Naive B cell (primary cell): ENCODE results near the gene CYTH1. TPM values are rescaled to one million over a fixed set of nuclear protein-coding genes. Genes with fewer than 3 reads are reported as not detected.
"Not testable (repeated sequence)": the region's sequence is repeated elsewhere in the genome, so short reads cannot be mapped to it uniquely, and the experiment has no call there.

Experiments
- ATAC-seq, 2 donors: fragments of 150-1000 bp; cut with Tn5 transposase; 2 replicates each; pipeline ENCODE4 v1.10.0; 2021; ENCODE audit warnings: low read depth in 2 of 2, mild to moderate bottlenecking in 2 of 2, moderate library complexity in 2 of 2
- DNase-seq: peaks from one replicate; pipeline ENCODE4 v3.0.0; 2022
- H3K27ac Mint-ChIP-seq, 6 donors: one replicate each; pipeline ENCODE4 v1.8.0; 2020 to 2022; ENCODE audit warnings: mild to moderate bottlenecking in 6 of 6, mixed read lengths in 6 of 6, moderate library complexity in 5 of 6, inconsistent platforms in 2 of 6
- H3K27me3 Mint-ChIP-seq, 3 donors: one replicate each; pipeline ENCODE4 v1.8.0; 2021 to 2022; ENCODE audit warnings: mixed read lengths in 3 of 3, mild to moderate bottlenecking in 1 of 3
- H3K36me3 Mint-ChIP-seq, 2 donors: one replicate each; pipeline ENCODE4 v1.8.0; 2020 to 2022; ENCODE audit warnings: mixed read lengths in 2 of 2, inconsistent platforms in 1 of 2, mild to moderate bottlenecking in 1 of 2
- H3K4me1 Mint-ChIP-seq, 3 donors: one replicate each; pipeline ENCODE4 v1.8.0; 2020 to 2022; ENCODE audit warnings: mixed read lengths in 3 of 3, inconsistent platforms in 1 of 3, mild to moderate bottlenecking in 1 of 3, moderate library complexity in 1 of 3
- H3K4me3 Mint-ChIP-seq, 8 donors: one replicate each; pipeline ENCODE4 v1.8.0; 2020 to 2022; ENCODE audit warnings: mild to moderate bottlenecking in 8 of 8, mixed read lengths in 8 of 8, moderate library complexity in 8 of 8, inconsistent platforms in 2 of 8
- H3K9me3 Mint-ChIP-seq, 7 donors: one replicate each; pipeline ENCODE4 v1.8.0; 2020 to 2022; ENCODE audit warnings: mixed read lengths in 7 of 7, mild to moderate bottlenecking in 5 of 7, inconsistent platforms in 2 of 7, moderate library complexity in 1 of 7
- polyA plus RNA-seq, 6 donors: library from polyadenylated mRNA; unstranded; fragments of 300-500 nt; fragmentation: Illumina TruSeq; gene quantifications; one replicate each; pipeline ENCODE4 v1.2.3, GENCODE V29; 2021; ENCODE audit warnings: low read depth in 6 of 6

CYTH1 gene
- polyA plus RNA-seq, 6 donors from 2014 or later = 165 to 235 (median 190) TPM

DNA sequence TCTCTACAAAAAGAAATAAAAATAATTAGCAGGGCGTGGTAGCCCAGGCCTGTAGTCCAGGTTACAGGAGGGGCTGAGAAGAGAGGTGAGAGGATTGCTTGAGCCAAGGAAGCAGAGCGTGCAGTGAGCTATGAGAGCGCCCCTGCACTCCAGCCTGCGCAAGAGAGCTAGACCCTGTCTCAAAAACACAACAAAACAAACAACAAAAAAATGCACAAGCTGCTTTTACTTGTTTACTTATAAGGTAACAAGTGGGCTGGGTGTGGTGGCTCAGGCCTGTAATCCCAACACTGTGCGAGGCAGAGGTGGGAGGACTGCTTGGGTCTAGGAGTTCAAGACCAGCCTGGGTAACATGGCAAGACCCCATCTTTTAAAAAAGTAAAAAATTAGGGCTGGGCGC is 1.7 kb downstream of the CYTH1 start:
- Mint-ChIP-seq H3K9me3 (no peaks in the 10 kb centered on the region), H3K4me3 (peak overlapping the region; percentile 84 to 96 (median 90)), H3K27ac (peak overlapping the region; percentile 95 to 98 (median 96)), H3K27me3 (no peaks in the 10 kb centered on the region), H3K36me3 (no peaks in the 10 kb centered on the region), H3K4me1 (peaks cover 23 to 66% (median 42%) of the 10 kb centered on the region in 3 donors)
- DNase-seq (no peak), ATAC-seq (no peak)

DNA sequence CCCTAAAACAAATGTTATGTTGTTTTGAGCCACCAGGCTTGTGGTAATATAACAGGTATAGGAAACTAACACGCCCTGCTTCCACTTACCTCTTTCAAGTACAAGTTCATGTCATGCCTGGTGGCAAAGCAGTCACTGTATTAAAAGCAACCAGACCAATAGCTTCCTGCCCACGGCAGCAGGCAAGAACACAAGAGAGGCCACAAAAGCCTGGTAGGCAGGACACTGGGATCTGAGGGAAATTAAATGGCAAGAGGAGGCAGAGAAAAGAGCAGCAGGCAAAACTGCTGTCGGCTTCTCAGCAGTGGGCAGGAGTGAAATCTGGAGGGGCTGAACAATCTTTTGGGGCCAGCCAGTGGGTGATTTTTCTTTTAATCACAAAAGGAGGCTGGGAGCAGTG is 2.2 kb downstream of the CYTH1 start:
- no peaks in the 10 kb centered on the region for H3K27me3 Mint-ChIP-seq
- H3K36me3 Mint-ChIP-seq = no peaks in the 10 kb centered on the region
- H3K27ac Mint-ChIP-seq = peak overlapping the region; percentile 95 to 98 (median 96)
- DNase-seq (peak; percentile 70), ATAC-seq (peak; percentile 51 to 55)
- peaks cover 26 to 70% (median 47%) of the 10 kb centered on the region in 3 donors for H3K4me1 Mint-ChIP-seq
- no peaks in the 10 kb centered on the region for H3K9me3 Mint-ChIP-seq
- peak overlapping the region; percentile 84 to 96 (median 90) for H3K4me3 Mint-ChIP-seq

DNA sequence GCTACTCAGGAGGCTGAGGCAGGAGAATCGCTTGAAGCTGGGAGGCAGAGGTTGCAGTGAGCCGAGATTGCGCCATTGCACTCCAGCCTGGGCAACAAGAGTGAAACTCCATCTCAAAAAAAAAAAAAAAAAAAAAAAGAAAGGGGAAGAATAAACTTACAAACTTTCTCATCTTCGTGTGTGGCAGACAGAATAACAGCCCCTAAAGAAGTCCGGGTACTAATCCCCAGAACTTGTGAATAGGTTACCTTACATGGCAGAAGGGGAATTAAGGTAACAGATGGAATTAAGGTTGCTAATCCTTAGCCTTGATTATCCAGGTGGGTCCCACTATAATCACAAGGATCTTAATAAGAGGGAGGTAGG is 2.8 kb downstream of the CYTH1 start:
- Mint-ChIP-seq H3K27ac (peak overlapping the region; percentile 95 to 98 (median 96)), H3K4me1 (peaks cover 31 to 76% (median 53%) of the 10 kb centered on the region in 3 donors), H3K4me3 (peak overlapping the region; percentile 84 to 96 (median 90))
- ATAC-seq (peak; percentile 10 to 15), DNase-seq (peak; percentile 26)
- not testable (repeated sequence) for H3K36me3 Mint-ChIP-seq, H3K9me3 Mint-ChIP-seq, H3K27me3 Mint-ChIP-seq

DNA sequence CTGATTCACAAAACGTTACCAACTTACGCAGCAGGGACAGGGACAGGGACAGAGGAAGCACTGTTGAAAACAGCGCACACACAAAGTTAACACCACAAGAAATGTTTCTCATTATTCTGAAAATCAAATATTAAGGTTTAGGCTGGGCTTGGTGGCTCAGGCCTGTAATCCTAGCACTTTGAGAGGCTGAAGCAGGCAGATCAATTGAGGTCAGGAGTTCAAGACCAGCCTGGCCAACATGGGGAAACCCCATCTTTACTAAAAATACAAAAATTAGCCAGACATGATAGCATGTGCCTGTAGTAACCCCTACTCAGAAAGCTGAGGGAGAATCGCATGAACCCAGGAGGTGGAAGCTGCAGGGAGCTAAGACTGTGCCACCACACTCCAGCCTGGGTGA is 4.2 kb downstream of the CYTH1 start:
- peaks cover 27 to 74% (median 48%) of the 10 kb centered on the region in 3 donors for H3K4me1 Mint-ChIP-seq

DNA sequence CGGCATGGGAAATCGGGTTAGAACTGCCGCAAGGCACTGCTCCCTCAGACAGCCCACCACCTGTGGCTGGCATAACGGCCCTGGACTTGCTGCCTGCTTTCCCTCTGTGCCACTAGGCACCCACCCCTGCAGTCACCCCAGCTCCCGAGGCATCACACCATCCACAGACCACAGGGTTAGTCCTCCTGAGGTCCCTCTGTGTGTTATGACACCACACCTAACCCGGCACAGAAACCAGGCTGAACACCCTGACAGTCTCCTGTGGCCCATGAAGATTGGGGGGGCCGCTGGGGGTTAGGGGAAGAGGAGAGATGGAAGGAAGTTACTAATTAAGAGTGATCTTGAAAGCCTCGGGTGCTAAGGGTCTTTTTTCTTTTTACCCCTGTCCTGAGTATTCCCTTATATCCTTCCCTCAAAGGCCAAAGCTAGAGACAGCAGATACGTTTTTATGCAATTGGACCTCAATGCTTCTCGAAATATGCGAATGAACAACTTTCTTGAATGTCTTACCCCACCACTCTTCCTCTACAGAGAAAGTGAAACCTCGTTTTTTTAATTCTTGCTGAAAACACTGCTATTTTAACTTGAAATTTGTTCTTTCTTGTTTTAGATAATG is 7.0 kb downstream of the CYTH1 start:
- peaks cover 0 to 7% of the 10 kb centered on the region in 2 donors for H3K36me3 Mint-ChIP-seq
- H3K27me3 Mint-ChIP-seq = no peaks in the 10 kb centered on the region
- DNase-seq = peak; percentile 63
- H3K4me3 Mint-ChIP-seq = peak overlapping the region; percentile 89 to 98 (median 94)
- ATAC-seq = peak; percentile 47 to 51
- peaks cover 32 to 89% (median 51%) of the 10 kb centered on the region in 3 donors for H3K4me1 Mint-ChIP-seq
- no peaks in the 10 kb centered on the region for H3K9me3 Mint-ChIP-seq
- peak overlapping the region; percentile 95 to 98 (median 96) for H3K27ac Mint-ChIP-seq

More for the DNA sequence above, 4.2 kb downstream of the CYTH1 start:
- ATAC-seq = no peak
- Mint-ChIP-seq H3K9me3 (no peaks in the 10 kb centered on the region), H3K27ac (peak overlapping the region; percentile 74 to 95 (median 92)), H3K27me3 (no peaks in the 10 kb centered on the region), H3K36me3 (no peaks in the 10 kb centered on the region), H3K4me3 (peak overlapping the region; percentile 56 to 84 (median 68))
- DNase-seq = peak; percentile 19

DNA sequence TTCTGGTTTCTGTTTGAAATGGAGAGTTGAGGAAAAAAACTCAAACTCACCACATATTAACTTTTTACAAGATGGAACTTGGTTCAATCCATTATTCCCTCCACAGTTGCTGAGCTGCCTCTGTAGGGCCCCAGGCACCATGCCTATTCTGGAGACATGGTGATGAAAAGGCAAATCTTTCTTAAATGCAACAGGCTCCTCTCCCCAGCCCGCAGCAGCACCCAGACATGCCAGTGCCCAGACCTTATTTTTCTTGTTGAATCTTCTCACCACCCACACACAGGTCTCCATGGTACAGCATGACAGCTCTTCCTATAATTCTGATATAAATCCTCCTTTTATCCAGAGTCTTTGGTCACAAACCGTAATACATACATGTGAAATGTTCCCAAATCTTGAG is 7.6 kb downstream of the CYTH1 start:
- DNase-seq (no peak), ATAC-seq (no peak)
- Mint-ChIP-seq H3K4me1 (peaks cover 26 to 83% (median 45%) of the 10 kb centered on the region in 3 donors), H3K4me3 (peak overlapping the region; percentile 89 to 98 (median 94)), H3K9me3 (no peaks in the 10 kb centered on the region), H3K27me3 (no peaks in the 10 kb centered on the region), H3K36me3 (peaks cover 0 to 7% of the 10 kb centered on the region in 2 donors), H3K27ac (peak overlapping the region; percentile 95 to 98 (median 96))

DNA sequence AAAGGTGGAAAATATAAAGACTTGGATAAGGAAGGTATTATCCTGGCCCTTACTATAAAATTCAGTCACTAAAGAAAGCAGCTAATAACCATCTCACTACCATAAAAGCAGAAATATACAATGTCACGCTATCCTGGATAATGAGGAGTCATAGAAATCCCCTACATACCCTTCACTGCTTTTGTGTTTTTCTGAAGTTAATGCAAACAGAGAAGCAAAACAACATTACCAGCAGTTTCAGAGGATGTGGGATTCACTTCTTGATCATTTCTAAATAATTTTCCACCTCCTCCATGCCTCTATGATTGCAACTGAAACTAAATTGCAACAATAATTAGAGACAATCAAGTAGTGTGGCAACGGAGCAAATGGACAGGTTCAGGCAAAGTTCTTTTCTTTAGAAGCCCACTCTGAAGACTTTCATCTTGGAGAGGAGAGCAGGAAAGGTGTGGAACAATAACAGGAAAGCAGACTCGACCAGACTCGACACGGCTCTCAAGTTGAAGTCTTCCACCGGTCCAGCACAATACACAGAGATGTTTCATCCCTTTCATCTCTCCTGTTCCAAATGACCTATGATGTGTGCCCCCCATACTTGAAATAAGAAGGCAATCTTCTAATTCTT is 10.2 kb downstream of the CYTH1 start:
- peaks cover 20 to 60% (median 32%) of the 10 kb centered on the region in 3 donors for H3K4me1 Mint-ChIP-seq
- H3K4me3 Mint-ChIP-seq = peak overlapping the region; percentile 77 to 92 (median 84)
- no peaks in the 10 kb centered on the region for H3K27me3 Mint-ChIP-seq
- H3K9me3 Mint-ChIP-seq = no peaks in the 10 kb centered on the region
- peaks cover 0 to 7% of the 10 kb centered on the region in 2 donors for H3K36me3 Mint-ChIP-seq
- ATAC-seq (peak; percentile 73 to 74), DNase-seq (peak; percentile 68)
- peak overlapping the region; percentile 88 to 99 (median 94) for H3K27ac Mint-ChIP-seq

DNA sequence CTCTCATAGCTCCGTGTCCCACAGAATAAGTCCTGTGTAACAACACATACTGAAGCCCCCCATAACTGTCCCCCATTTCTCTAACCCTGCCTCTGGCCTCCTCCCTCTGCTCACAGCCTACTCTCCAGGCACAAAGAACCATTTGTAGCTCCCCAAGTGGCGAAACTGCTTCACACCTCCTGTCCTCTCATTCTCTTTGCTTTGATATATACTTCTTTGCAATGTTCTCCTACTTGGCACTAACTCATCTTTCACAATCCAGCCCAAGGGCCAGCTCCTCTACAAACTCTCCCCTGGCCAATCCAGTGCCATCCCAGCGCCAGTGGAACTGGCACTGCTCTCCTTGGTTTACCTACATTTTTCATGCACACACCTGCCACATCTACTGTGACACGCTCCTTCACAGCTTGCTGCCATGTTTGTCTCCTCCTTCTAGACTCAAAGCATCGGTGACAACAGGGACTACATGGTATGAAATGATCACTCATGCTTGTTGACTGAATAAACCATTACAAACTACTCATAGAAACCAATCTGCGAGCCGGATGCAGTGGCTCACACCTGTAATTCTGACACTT is 12.8 kb downstream of the CYTH1 start:
- Mint-ChIP-seq H3K36me3 (peaks cover 0 to 7% of the 10 kb centered on the region in 2 donors), H3K4me3 (no peak overlapping the region), H3K27me3 (no peaks in the 10 kb centered on the region), H3K4me1 (peaks cover 15 to 43% (median 21%) of the 10 kb centered on the region in 3 donors), H3K9me3 (no peaks in the 10 kb centered on the region), H3K27ac (no peak overlapping the region)
- DNase-seq = no peak
- ATAC-seq = no peak

DNA sequence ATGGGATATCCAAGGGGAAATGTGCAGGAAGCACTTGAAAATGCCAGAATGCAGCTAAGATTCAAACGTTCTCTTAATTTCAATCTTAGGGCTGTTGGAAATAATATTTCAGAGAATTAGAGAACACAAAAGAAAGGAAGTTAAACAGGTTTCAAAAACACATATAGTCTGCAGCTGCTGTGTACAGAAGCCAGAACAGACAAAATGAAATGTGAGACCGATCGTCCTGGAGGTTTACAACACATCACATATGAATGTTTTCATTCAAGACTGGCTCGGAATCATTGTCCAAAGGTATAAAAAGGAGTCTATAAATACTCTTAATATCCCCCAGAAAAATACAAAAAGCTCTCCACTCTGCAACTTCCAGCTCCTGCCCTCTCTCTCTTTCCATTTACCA is 14.3 kb downstream of the CYTH1 start:
- Mint-ChIP-seq H3K27ac (no peak overlapping the region), H3K4me3 (no peak overlapping the region), H3K9me3 (no peaks in the 10 kb centered on the region), H3K4me1 (peaks cover 17 to 44% (median 28%) of the 10 kb centered on the region in 3 donors), H3K36me3 (peaks cover 0 to 7% of the 10 kb centered on the region in 2 donors), H3K27me3 (no peaks in the 10 kb centered on the region)
- DNase-seq (no peak), ATAC-seq (no peak)

DNA sequence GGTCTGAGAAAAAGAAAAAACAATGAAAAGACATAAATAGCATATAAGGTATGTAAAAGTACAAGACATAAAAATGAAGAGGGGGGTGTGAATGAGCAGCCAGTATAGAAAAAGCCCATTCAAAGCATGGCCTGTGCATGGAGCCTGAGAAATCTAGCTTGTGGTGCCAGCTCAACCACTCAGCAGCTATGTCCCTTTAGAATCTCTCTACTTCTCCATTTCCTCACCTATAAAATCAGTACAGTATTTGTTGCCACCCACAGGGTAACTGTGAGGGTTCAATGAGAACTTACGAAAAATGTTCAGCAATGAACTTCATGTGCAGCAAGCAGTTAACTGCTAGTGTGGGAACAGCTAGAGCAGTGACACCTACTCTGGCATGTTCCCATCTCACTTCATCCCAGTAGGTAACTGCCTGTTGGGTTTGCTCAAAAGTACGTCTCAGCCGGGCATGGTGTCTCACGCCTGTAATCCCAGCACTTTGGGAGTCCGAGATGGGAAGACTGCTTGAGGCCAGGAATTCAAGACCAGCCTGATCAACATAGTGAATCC is 15.3 kb downstream of the CYTH1 start:
- Mint-ChIP-seq H3K27ac (no peak overlapping the region), H3K4me1 (peaks cover 18 to 43% (median 28%) of the 10 kb centered on the region in 3 donors), H3K27me3 (no peaks in the 10 kb centered on the region), H3K36me3 (peaks cover 2 to 8% of the 10 kb centered on the region in 2 donors), H3K9me3 (no peaks in the 10 kb centered on the region), H3K4me3 (no peak overlapping the region)
- no peak for DNase-seq
- peak; percentile 64 for ATAC-seq

DNA sequence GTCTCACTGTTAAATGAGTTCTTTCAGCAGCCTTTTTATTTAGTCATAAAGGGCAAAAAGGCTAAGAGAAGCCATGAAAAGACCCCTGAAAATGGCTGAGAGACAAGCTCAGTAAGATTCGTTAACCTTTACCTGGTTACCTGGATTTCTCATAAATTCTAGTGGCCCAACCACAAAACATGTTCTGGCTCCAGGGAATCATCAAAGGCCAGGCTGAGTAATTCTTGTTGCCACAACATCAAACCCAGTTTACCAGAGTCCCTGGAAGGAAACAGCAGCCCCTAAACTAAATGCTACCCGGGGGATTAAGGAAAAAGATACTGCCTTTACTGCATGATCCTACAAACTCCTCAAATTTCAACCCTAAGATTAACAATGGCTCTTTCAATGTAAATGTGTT is 15.8 kb downstream of the CYTH1 start:
- peaks cover 19 to 43% (median 26%) of the 10 kb centered on the region in 3 donors for H3K4me1 Mint-ChIP-seq
- H3K9me3 Mint-ChIP-seq = no peaks in the 10 kb centered on the region
- H3K27me3 Mint-ChIP-seq = no peaks in the 10 kb centered on the region
- ATAC-seq (no peak), DNase-seq (no peak)
- peak overlapping the region in 1 of 8 donors; percentile 40 for H3K4me3 Mint-ChIP-seq
- peaks cover 0 to 8% of the 10 kb centered on the region in 2 donors for H3K36me3 Mint-ChIP-seq
- H3K27ac Mint-ChIP-seq = no peak overlapping the region

DNA sequence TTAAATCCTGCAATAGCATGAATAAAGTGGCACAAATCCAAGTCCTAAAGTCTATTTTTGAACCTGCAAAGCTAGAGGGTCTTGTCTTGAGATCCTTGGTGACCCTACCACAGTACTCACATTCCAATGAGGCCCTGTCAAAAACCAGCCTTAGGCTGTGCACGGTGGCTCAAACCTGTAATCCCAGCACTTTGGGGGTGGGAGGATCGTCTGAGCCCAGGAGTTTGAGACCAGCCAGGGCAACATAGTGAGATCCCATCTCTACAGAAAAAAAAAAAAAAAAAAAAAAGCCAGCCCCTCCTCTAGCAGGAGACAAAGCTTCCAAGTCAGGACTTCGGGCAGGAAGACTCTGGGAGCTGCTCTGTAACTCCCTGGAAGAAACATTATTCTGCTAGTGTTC is 16.3 kb downstream of the CYTH1 start:
- ATAC-seq (no peak), DNase-seq (no peak)
- Mint-ChIP-seq H3K27me3 (no peaks in the 10 kb centered on the region), H3K9me3 (no peaks in the 10 kb centered on the region), H3K36me3 (peaks cover 0 to 8% of the 10 kb centered on the region in 2 donors), H3K27ac (peak overlapping the region in 3 of 6 donors; percentile 14 to 61 (median 57)), H3K4me1 (peaks cover 19 to 43% (median 26%) of the 10 kb centered on the region in 3 donors), H3K4me3 (peak overlapping the region in 2 of 8 donors; percentile 34 to 40)

DNA sequence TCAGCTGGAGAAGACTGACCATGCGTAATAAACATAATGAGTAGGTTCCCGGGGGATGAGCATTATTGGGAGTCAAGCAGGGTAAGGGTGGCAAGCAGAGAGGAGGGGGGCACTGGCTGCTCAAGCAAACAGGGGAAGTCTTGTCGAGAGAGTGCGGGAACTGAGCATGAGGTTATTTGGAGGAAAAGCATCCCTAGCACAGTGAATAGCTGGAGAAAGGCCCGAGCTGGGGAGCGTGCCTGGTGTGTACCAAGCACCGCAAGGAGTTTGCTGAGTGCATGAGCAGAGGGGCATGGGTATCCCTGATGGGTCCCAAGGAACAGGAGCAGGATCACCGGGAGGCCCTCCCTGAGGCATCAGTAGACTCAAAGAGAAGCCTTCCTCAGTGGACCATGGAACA is 17.2 kb downstream of the CYTH1 start:
- no peaks in the 10 kb centered on the region for H3K9me3 Mint-ChIP-seq
- peak overlapping the region in 6 of 8 donors; percentile 1 to 31 (median 17) for H3K4me3 Mint-ChIP-seq
- no peaks in the 10 kb centered on the region for H3K27me3 Mint-ChIP-seq
- ATAC-seq (no peak), DNase-seq (no peak)
- H3K27ac Mint-ChIP-seq = peak overlapping the region in 3 of 6 donors; percentile 44 to 73 (median 61)
- H3K36me3 Mint-ChIP-seq = peaks cover 0 to 8% of the 10 kb centered on the region in 2 donors
- H3K4me1 Mint-ChIP-seq = peaks cover 21 to 45% (median 27%) of the 10 kb centered on the region in 3 donors
